ENCODE results near the gene FBXW2. TPM values are rescaled to one million over a fixed set of nuclear protein-coding genes. Genes with fewer than 3 reads are reported as not detected.

FBXW2 gene
- total RNA-seq, 4 donors from 2014 or later: 23.3 to 52.1 (median 40.0) TPM

GRCh38 chr9:120736881-120737280 lies 56.3 kb downstream of the FBXW2 start:
- 85 to 92% methylated on average over 1 to 2 of the region's 2 CpGs for WGBS, 2 donors (ENCODE audit: low coverage in 1 of 2)
- H3K27ac ChIP-seq: no peak overlapping the region
- no peaks in the 10 kb centered on the region for H3K27me3 ChIP-seq
- H3K4me3 ChIP-seq: no peak overlapping the region
- TF ChIP-seq CTCF (IDR thresholded peaks at IDR 0.05): no peak
- TF ChIP-seq POLR2A (IDR thresholded peaks at IDR 0.05): no peak
- no peak for TF ChIP-seq EP300 (IDR thresholded peaks at IDR 0.05; ENCODE audit: low read depth)
- no peak for TF ChIP-seq POLR2AphosphoS5 (IDR thresholded peaks at IDR 0.05)
- no peaks in the 10 kb centered on the region for H3K4me1 ChIP-seq
- no peak for DNase-seq
- in situ Hi-C loops (cut with MboI; ENCODE audit: low pct_ligation_motif_present in 1 of 4, low pct_unique_long_range_greater_than_20kb in 1 of 4, low sequenced_read_pairs in 3 of 4) (no loop called here), intact Hi-C loops (cut with DNase I; ENCODE audit: low total_unique reads) (no loop called here)
- H3K36me3 ChIP-seq: no peaks in the 10 kb centered on the region
- no peaks in the 10 kb centered on the region for H3K9me3 ChIP-seq

- TF ChIP-seq POLR2AphosphoS5 (IDR thresholded peaks at IDR 0.05) (no peak), POLR2A (IDR thresholded peaks at IDR 0.05) (no peak), CTCF (IDR thresholded peaks at IDR 0.05) (no peak), EP300 (IDR thresholded peaks at IDR 0.05; ENCODE audit: low read depth) (no peak)
- Histone ChIP-seq H3K36me3 (no peaks in the 10 kb centered on the region), H3K27me3 (no peaks in the 10 kb centered on the region), H3K4me3 (no peak overlapping the region), H3K27ac (peak overlapping the region; percentile 11 to 51 (median 32)), H3K4me1 (no peaks in the 10 kb centered on the region), H3K9me3 (no peaks in the 10 kb centered on the region)
- in situ Hi-C loops (cut with MboI; ENCODE audit: low pct_ligation_motif_present in 1 of 4, low pct_unique_long_range_greater_than_20kb in 1 of 4, low sequenced_read_pairs in 3 of 4) (no loop called here), intact Hi-C loops (cut with DNase I; ENCODE audit: low total_unique reads) (no loop called here)
- DNase-seq: no peak
- 66 to 68% methylated on average over 3 of the region's 3 CpGs for WGBS, 2 donors (ENCODE audit: low coverage in 1 of 2)
These were observed 57.6 kb downstream of the FBXW2 start for GRCh38 chr9:120735415-120736126.

GRCh38 chr9:120734607-120735410 lies 58.4 kb downstream of the FBXW2 start:
- in situ Hi-C loops (cut with MboI; ENCODE audit: low pct_ligation_motif_present in 1 of 4, low pct_unique_long_range_greater_than_20kb in 1 of 4, low sequenced_read_pairs in 3 of 4): no loop called here
- 33 to 41% methylated on average over 1 to 2 of the region's 2 CpGs for WGBS, 2 donors (ENCODE audit: low coverage in 1 of 2)
- intact Hi-C loops (cut with DNase I; ENCODE audit: low total_unique reads): no loop called here
- Histone ChIP-seq H3K4me3 (no peak overlapping the region), H3K4me1 (no peaks in the 10 kb centered on the region), H3K27ac (peak overlapping the region in 3 of 4 donors; percentile 11 to 51 (median 46)), H3K9me3 (no peaks in the 10 kb centered on the region), H3K36me3 (no peaks in the 10 kb centered on the region), H3K27me3 (no peaks in the 10 kb centered on the region)
- DNase-seq: no peak
- TF ChIP-seq POLR2AphosphoS5 (IDR thresholded peaks at IDR 0.05): no peak
- TF ChIP-seq CTCF (IDR thresholded peaks at IDR 0.05): no peak
- TF ChIP-seq EP300 (IDR thresholded peaks at IDR 0.05; ENCODE audit: low read depth): no peak
- TF ChIP-seq POLR2A (IDR thresholded peaks at IDR 0.05): no peak

- intact Hi-C loops (cut with DNase I; ENCODE audit: low total_unique reads): no loop called here
- no peaks in the 10 kb centered on the region for H3K36me3 ChIP-seq
- H3K4me3 ChIP-seq: no peak overlapping the region
- WGBS, 2 donors (ENCODE audit: low coverage in 1 of 2): 90 to 100% methylated on average over 1 to 5 of the region's 5 CpGs
- no peak overlapping the region for H3K27ac ChIP-seq
- no peak for TF ChIP-seq EP300 (IDR thresholded peaks at IDR 0.05; ENCODE audit: low read depth)
- no peak for TF ChIP-seq POLR2AphosphoS5 (IDR thresholded peaks at IDR 0.05)
- TF ChIP-seq POLR2A (IDR thresholded peaks at IDR 0.05): no peak
- TF ChIP-seq CTCF (IDR thresholded peaks at IDR 0.05): no peak
- no peak for DNase-seq
- no peaks in the 10 kb centered on the region for H3K9me3 ChIP-seq
- no peaks in the 10 kb centered on the region for H3K27me3 ChIP-seq
- H3K4me1 ChIP-seq: no peaks in the 10 kb centered on the region
- in situ Hi-C loops (cut with MboI; ENCODE audit: low pct_ligation_motif_present in 1 of 4, low pct_unique_long_range_greater_than_20kb in 1 of 4, low sequenced_read_pairs in 3 of 4): no loop called here
These were observed 60.0 kb downstream of the FBXW2 start for GRCh38 chr9:120733190-120733589.

Measured in transverse colon (tissue), 4 donors.